ENCODE data around the gene PANX2.

PANX2 gene

DNA sequence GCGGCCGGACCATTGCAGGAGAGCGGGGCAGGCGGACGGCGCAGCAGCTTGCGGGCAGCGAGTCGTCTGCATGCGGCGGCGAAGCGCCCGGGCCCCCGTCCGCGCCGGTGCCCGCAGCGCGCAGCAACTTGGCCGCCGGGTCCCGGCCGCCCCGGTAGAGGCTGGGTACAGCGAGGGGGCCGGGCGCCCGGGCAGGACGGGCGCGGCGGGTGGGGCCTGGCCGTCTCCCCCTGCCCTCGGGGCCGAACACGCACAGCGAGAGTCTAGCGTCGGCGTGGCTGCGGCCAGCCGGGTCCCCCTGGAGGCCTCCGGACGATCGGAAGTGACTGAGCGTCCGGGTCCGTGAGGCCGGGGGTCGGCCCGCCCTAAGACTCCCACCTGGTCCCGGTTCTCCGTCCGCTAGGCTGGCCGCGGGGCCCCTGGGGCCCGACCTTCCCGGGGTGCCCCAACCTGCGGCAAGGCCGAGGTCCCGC is 14.4 kb downstream of the PANX2 start:
- DNase-seq (ENCODE audit: low spot score): no peak

DNA sequence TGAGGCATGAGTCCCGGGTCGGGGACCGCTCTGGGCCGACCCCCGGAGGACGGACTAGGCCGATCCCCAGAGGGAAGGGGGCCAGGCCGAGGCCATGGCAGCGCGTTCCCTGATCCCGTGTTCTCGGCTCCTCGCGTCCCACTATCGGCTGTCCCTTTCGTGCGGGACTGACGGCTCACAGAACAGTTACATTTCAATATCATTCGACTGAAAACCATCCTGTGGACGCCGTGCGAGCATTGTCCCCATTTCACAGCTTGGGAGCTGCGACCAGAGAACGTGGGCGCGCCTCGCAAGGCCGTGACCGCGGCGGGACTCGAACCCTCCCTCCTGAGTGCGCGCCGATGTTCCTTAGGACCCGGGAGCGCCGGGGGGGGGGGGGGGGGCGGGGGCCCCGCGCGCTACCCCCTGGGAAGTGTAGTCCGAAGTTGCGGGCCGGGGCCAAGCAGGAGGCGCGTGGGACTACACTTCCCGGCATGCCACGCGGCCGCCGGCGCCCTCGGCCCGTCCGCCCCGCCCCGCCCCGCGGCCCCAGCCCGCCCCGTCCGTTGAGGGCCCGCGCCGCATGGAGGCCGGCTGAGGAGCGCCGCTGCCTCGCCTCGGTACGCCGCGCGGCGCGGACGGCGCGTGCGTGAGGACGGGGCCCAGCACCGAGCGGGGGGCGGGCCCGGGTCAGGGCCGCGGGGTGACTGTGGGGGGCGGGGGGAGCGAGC is 15.0 kb downstream of the PANX2 start, which contains the start of gene TRABD:
Gene TRABD, plus strand, starts transcription at position 539 of the 713 bp plus-strand sequence. CDS start 7,148 bp downstream, outside the sequence.
- DNase-seq (ENCODE audit: low spot score): peak; percentile 75

GRCh38 chr22:50186181-50186714 is 15.7 kb downstream of the PANX2 start:
- no peak for DNase-seq (ENCODE audit: low spot score)

DNA sequence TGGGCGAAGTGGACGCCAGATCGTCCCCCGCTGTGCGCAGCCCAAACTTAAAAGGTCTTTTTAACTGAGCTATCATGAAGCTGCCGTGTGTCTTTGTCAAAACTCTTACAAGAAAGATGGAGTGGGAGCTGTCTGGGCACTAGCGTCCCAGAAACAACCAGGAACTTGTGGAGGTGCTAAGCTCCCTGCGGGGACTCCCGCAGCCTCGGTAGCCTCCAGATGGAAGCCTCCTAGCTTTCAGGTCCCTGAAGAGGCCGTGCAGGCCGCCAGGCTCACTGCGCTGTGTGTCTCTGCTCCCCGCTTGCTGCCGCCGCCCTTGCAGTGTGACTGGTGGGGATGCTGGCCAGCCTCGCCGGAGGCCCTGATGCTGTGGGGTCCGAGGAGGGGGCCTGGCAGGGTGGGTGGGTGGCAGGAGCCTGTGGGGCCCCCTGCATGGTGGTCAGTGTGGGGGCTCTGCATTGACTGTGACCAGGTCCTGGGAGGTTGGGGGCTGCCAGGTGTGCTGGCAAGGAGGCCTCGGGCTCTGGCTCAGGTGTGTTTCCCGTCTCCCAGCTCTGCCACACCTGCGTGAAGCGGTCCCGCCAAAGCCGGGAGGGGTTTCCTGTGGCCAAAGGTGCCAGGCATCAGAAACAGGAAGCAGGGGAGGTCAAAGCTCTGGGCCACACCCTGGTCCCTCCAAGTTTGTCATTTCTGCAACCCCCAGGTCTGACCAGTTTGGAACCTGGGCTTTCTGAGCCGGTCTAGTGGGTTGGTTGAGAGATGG is 16.4 kb downstream of the PANX2 start:
- no peak for DNase-seq (ENCODE audit: low spot score)

- DNase-seq (ENCODE audit: low spot score): no peak
Measured at GRCh38 chr22:50188356-50188755, 17.8 kb downstream of the PANX2 start.

GRCh38 chr22:50189184-50189848 is 18.8 kb downstream of the PANX2 start:
- DNase-seq (ENCODE audit: low spot score): no peak

DNA sequence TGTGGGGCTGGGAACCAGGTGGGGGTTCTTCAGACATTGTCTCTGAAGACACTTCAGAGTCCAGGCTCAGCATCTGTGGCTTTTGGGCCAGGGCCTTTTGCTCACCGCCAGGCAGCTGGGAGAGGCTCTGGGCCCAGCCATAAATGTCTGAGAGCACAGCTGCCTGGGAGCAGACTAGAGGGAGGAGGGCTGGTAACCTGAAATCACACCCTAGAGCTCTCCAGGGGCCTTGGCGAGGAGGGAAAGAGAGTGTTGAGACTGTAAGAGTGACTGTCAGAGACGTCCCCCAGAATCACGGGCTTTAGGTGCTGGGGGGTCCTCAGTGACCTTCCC is 19.3 kb downstream of the PANX2 start:
- no peak for DNase-seq (ENCODE audit: low spot score)

- peak; percentile 34 for DNase-seq (ENCODE audit: low spot score)
Measured at GRCh38 chr22:50190182-50190940, 19.8 kb downstream of the PANX2 start.

DNA sequence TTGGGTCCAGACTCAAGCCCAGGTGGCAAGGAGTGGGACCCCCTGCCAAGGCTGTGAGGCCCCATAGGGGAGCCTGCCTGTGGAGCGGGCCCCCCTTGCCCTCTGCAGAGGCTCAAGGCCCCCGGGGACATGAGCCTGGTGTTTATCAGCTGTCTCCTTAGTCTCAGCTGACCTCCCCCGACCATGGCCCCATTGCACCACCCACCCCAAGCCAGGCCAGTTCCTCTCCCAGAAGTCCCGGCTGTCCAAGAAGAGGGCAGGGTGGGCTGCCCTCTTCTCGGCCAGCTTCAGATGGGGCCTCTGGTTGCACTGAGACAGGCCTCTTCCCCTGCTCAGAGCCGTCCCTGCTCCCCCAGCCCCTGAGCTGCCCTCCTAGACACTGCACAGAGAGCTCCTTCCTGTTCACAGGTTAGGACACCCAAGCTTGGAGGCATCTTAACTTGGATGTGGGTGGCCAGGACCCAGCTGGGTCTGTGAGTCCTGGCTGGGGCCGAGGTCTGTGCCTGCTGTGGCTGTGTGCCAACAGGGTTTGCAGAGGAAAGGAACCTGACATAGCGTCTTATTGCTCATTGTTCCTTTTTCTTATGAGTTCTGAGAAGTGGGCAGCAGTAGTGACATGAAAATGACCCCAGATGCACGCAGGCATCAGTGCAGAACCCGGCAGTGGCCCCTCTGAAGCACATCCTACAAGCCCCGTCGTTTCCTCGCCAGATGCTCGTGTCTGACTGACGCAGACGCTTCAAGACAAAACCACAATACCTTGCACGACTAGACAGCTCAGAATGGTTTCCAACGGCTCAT is 20.6 kb downstream of the PANX2 start:
- peak; percentile 47 for DNase-seq (ENCODE audit: low spot score)

GRCh38 chr22:50192436-50193204 is 22.1 kb downstream of the PANX2 start:
- DNase-seq (ENCODE audit: low spot score): no peak

- DNase-seq (ENCODE audit: low spot score): no peak
Measured at GRCh38 chr22:50193621-50194020, 23.1 kb downstream of the PANX2 start.

- no peak for DNase-seq (ENCODE audit: low spot score)
Measured at GRCh38 chr22:50194037-50194805, 23.7 kb downstream of the PANX2 start.

- no peak for DNase-seq (ENCODE audit: low spot score)
Measured at GRCh38 chr22:50196256-50196655, 25.7 kb downstream of the PANX2 start.

DNA sequence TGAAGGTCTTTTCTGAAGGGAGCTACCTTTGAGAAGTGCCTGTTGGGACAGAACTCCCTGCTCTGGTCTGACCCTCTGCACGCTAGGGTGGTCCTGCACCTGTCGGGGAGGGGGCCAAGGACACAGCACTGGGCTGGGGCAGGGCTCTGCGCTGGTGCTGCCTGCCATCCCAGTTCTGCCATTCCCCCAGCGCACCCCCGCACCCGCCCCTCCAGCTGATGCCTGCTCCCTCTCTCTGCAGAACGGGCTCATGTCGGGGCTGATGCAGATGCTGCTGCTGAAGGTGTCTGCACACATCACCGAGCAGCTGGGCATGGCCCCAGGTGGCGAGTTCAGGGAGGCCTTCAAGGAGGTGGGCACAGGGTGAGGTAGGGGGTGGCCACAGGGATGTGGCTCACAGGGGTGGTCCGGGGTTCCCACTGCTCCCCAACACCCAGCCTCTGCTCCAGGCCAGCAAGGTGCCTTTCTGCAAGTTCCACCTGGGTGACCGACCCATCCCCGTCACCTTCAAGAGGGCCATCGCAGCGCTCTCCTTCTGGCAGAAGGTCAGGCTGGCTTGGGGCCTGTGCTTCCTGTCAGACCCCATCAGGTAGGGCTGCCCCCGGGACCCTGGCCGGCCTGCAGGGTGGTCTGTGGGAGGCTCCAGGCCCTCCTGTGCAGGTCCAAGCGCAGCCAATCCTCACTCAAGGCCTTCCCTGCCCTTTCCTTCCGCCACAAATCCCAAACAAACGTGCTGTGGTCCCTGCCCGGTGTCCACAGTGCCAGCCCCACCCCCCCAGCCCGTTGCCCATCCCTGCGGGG is 26.7 kb downstream of the PANX2 start:
- DNase-seq (ENCODE audit: low spot score): no peak

- no peak for DNase-seq (ENCODE audit: low spot score)
Measured at GRCh38 chr22:50197856-50198623, 27.5 kb downstream of the PANX2 start.

DNA sequence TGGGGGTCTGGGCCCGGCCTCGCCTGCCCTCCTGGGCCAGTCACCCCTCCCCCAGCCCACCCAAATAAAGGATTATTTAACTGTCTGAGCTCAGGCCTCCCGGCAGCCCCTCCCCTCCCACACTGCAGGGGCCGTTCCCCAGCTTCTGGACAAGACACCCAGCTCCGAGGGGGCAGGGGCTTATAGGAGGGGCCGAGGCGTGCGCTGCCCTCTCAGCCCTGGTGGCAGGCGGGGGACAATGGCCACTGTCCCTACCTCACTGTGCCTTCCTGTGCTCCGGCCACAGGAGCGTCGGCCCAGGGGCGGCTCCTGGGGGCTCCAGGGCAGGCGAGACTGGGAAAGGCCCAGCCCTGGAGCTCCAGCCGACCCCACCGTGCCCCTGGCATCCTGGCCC is 28.1 kb downstream of the PANX2 start:
- no peak for DNase-seq (ENCODE audit: low spot score)

DNA sequence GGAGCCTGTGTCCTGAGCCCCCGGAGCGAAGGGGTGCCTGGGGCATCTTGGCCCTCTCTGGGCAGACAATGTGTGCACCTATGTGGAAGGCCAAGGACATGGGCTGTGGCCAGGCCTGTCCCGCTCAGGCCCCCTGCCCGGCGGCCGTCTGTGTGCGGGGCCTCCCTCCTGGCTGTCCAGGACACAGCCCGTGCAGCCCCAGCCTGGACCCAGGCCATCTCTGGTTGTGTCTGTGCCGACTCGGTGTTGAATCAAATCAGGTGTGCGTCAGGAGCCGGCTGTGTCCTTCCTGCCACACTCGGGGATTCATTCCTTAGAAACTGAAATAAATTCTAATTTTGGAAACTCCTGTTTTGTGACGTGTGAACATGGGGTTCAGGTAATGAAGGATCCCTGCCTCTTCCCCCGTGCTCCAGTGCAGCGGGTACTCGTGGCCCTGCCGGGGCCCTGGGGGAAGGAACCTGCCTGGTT is 28.8 kb downstream of the PANX2 start:
- no peak for DNase-seq (ENCODE audit: low spot score)

Measured in pons (tissue), 1 donor.